ENCODE results near the gene ATG7. TPM values are rescaled to one million over a fixed set of nuclear protein-coding genes. Genes with fewer than 3 reads are reported as not detected.
A peak's percentile ranks its signal among the peaks of the same experiment; 100 is the strongest.
"Not testable (repeated sequence)": the region's sequence is repeated elsewhere in the genome, so short reads cannot be mapped to it uniquely, and the experiment has no call there.

ATG7 gene
- total and polyA plus RNA-seq, 9 donors: 11.3 to 22.2 (median 14.9) TPM

- Histone ChIP-seq H3K36me3 (ENCODE audit: control insufficient read depth, insufficient read depth, low read length) (no peaks in the 10 kb centered on the region), H3K4me3 (ENCODE audit: low read length) (no peak overlapping the region), H3K4me1 (ENCODE audit: control insufficient read depth, insufficient read depth, low read length) (peaks cover 32% of the 10 kb centered on the region), H3K27ac (ENCODE audit: low read length) (peak overlapping the region; percentile 69), H3K9me3 (replicated peaks; ENCODE audit: control insufficient read depth, low read depth, low read length) (no peaks in the 10 kb centered on the region), H3K27me3 (ENCODE audit: control insufficient read depth, insufficient read depth, low read length) (no peaks in the 10 kb centered on the region)
- 7% methylated on average over 3 of the region's 9 CpGs for WGBS (ENCODE audit: insufficient coverage)
- peak; percentile 88 for DNase-seq
Observed at GRCh38 chr3:11509173-11510000, 237.2 kb downstream of the ATG7 start.

- WGBS (ENCODE audit: insufficient coverage): no CpG with 5 or more reads among the region's 5 CpGs
- Histone ChIP-seq H3K27me3 (ENCODE audit: control insufficient read depth, insufficient read depth, low read length) (no peaks in the 10 kb centered on the region), H3K9me3 (replicated peaks; ENCODE audit: control insufficient read depth, low read depth, low read length) (no peaks in the 10 kb centered on the region), H3K4me1 (ENCODE audit: control insufficient read depth, insufficient read depth, low read length) (peaks cover 34% of the 10 kb centered on the region), H3K36me3 (ENCODE audit: control insufficient read depth, insufficient read depth, low read length) (no peaks in the 10 kb centered on the region), H3K4me3 (ENCODE audit: low read length) (no peak overlapping the region), H3K27ac (ENCODE audit: low read length) (peak overlapping the region; percentile 69)
- DNase-seq: no peak
Observed at GRCh38 chr3:11510001-11510340, 237.8 kb downstream of the ATG7 start.

DNA sequence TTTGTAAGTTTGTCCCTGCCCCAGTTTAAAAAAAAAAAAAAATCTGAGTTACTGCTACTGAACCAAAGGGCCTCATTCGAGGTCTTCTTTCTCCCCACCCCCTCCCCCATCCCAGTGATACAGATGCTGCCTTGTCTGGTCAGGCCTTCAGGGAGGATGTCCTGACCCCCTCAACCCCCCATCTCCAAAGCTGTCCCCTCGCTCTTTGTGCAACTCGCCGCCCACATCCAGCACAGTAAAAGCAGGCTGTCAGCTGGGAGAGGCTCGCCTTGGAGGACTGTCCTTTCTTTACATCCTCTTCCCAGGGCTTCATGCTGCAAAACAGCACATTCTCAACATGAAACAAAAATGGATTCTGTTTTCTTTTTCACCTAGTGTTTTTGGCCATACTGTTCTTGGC lies 238.2 kb downstream of the ATG7 start:
- 35% methylated on average over 5 of the region's 5 CpGs for WGBS (ENCODE audit: insufficient coverage)
- peak; percentile 52 for DNase-seq
- Histone ChIP-seq H3K9me3 (replicated peaks; ENCODE audit: control insufficient read depth, low read depth, low read length) (no peaks in the 10 kb centered on the region), H3K27me3 (ENCODE audit: control insufficient read depth, insufficient read depth, low read length) (no peaks in the 10 kb centered on the region), H3K4me3 (ENCODE audit: low read length) (no peak overlapping the region), H3K27ac (ENCODE audit: low read length) (peak overlapping the region; percentile 17), H3K36me3 (ENCODE audit: control insufficient read depth, insufficient read depth, low read length) (no peaks in the 10 kb centered on the region), H3K4me1 (ENCODE audit: control insufficient read depth, insufficient read depth, low read length) (peaks cover 34% of the 10 kb centered on the region)

DNA sequence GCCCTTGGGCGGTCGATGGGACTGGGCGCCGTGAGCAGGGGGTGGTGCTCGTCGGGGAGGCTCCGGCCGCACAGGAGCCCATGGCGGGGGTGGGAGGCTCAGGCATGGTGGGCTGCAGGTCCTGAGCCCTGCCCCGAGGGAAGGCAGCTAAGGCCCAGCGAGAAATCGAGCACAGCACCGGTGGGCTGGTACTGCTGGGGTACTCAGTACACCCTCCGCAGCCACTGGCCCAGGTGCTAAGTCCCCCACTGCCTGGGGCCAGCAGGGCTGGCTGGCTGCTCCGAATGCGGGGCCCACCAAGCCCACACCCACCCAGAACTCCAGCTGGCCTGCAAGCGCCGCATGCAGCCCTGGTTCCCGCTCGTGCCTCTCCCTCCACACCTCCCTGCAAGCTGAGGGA lies 239.4 kb downstream of the ATG7 start:
- not testable (repeated sequence) for H3K36me3 ChIP-seq (ENCODE audit: control insufficient read depth, insufficient read depth, low read length); DNase-seq; H3K27ac ChIP-seq (ENCODE audit: low read length); H3K4me3 ChIP-seq (ENCODE audit: low read length); H3K27me3 ChIP-seq (ENCODE audit: control insufficient read depth, insufficient read depth, low read length); H3K9me3 ChIP-seq (replicated peaks; ENCODE audit: control insufficient read depth, low read depth, low read length)
- 96% methylated on average over 11 of the region's 20 CpGs for WGBS (ENCODE audit: insufficient coverage)
- peaks cover 32% of the 10 kb centered on the region for H3K4me1 ChIP-seq (ENCODE audit: control insufficient read depth, insufficient read depth, low read length)

- DNase-seq; H3K9me3 ChIP-seq (replicated peaks; ENCODE audit: control insufficient read depth, low read depth, low read length); H3K4me3 ChIP-seq (ENCODE audit: low read length); H3K27me3 ChIP-seq (ENCODE audit: control insufficient read depth, insufficient read depth, low read length); H3K36me3 ChIP-seq (ENCODE audit: control insufficient read depth, insufficient read depth, low read length): not testable (repeated sequence)
- H3K27ac ChIP-seq (ENCODE audit: low read length): peak overlapping the region; percentile 47
- 89% methylated on average over 24 of the region's 27 CpGs for WGBS (ENCODE audit: insufficient coverage)
- peaks cover 30% of the 10 kb centered on the region for H3K4me1 ChIP-seq (ENCODE audit: control insufficient read depth, insufficient read depth, low read length)
Observed at GRCh38 chr3:11513125-11513816, 241.1 kb downstream of the ATG7 start.

- 65% methylated on average over 2 of the region's 3 CpGs for WGBS (ENCODE audit: insufficient coverage)
- peak overlapping the region; percentile 47 for H3K27ac ChIP-seq (ENCODE audit: low read length)
- H3K4me1 ChIP-seq (ENCODE audit: control insufficient read depth, insufficient read depth, low read length): peaks cover 25% of the 10 kb centered on the region
- H3K27me3 ChIP-seq (ENCODE audit: control insufficient read depth, insufficient read depth, low read length): no peaks in the 10 kb centered on the region
- DNase-seq: no peak
- no peaks in the 10 kb centered on the region for H3K36me3 ChIP-seq (ENCODE audit: control insufficient read depth, insufficient read depth, low read length)
- H3K4me3 ChIP-seq (ENCODE audit: low read length): no peak overlapping the region
- no peaks in the 10 kb centered on the region for H3K9me3 ChIP-seq (replicated peaks; ENCODE audit: control insufficient read depth, low read depth, low read length)
Observed at GRCh38 chr3:11513817-11514135, 241.6 kb downstream of the ATG7 start.

GRCh38 chr3:11514191-11514821 lies 242.1 kb downstream of the ATG7 start:
- H3K4me1 ChIP-seq (ENCODE audit: control insufficient read depth, insufficient read depth, low read length): peaks cover 20% of the 10 kb centered on the region
- H3K27ac ChIP-seq (ENCODE audit: low read length): peak overlapping the region; percentile 47
- no peaks in the 10 kb centered on the region for H3K27me3 ChIP-seq (ENCODE audit: control insufficient read depth, insufficient read depth, low read length)
- WGBS (ENCODE audit: insufficient coverage): 20% methylated on average over 1 of the region's 7 CpGs
- no peaks in the 10 kb centered on the region for H3K36me3 ChIP-seq (ENCODE audit: control insufficient read depth, insufficient read depth, low read length)
- peak; percentile 66 for DNase-seq
- H3K4me3 ChIP-seq (ENCODE audit: low read length): no peak overlapping the region
- no peaks in the 10 kb centered on the region for H3K9me3 ChIP-seq (replicated peaks; ENCODE audit: control insufficient read depth, low read depth, low read length)

DNA sequence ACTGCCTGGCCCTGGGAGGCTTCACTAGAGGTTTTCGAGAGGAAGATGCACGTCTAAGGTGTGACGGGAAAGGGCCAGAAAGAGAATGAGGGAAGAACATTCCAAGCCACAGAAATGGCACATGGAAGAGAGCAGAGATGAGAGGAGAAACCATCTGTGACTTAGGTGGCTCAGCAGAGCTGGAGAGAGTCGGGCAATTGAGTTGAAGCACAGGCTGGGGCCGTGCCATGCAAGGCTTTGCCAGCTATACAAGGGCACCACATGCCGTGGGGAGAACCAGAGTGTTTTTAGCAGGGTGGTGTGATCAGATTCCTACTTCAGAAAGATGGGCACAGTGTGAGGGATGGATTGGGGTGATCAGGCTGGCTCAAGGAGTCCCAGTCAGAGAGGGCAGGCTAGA lies 245.4 kb downstream of the ATG7 start:
- Histone ChIP-seq H3K27ac (ENCODE audit: low read length) (no peak overlapping the region), H3K4me3 (ENCODE audit: low read length) (no peak overlapping the region), H3K4me1 (ENCODE audit: control insufficient read depth, insufficient read depth, low read length) (peaks cover 7% of the 10 kb centered on the region), H3K9me3 (replicated peaks; ENCODE audit: control insufficient read depth, low read depth, low read length) (no peaks in the 10 kb centered on the region), H3K27me3 (ENCODE audit: control insufficient read depth, insufficient read depth, low read length) (no peaks in the 10 kb centered on the region), H3K36me3 (ENCODE audit: control insufficient read depth, insufficient read depth, low read length) (peaks cover 3% of the 10 kb centered on the region)
- DNase-seq: no peak
- WGBS (ENCODE audit: insufficient coverage): 95% methylated on average over 6 of the region's 6 CpGs

DNA sequence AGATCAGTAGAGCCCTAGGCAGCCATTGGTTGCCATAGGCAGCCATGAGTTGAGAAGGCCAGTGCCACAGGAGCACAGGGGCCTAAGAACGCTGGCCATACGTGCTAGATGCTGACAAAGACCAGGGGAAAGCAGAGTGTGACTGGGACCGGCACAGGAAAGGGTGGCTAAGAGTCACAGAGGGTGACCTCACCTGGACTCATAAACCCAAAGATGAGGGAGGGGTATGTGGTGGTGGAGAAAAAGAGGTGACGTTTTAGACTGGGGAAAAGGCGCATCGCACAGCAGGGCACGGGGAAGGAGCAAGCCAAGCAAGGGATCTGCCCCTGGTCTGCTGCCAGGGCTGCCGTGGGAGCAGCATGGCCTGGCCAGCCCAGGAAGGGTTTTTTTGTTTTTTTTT lies 249.0 kb downstream of the ATG7 start:
- H3K4me1 ChIP-seq (ENCODE audit: control insufficient read depth, insufficient read depth, low read length): peaks cover 9% of the 10 kb centered on the region
- no peaks in the 10 kb centered on the region for H3K9me3 ChIP-seq (replicated peaks; ENCODE audit: control insufficient read depth, low read depth, low read length)
- H3K4me3 ChIP-seq (ENCODE audit: low read length): no peak overlapping the region
- H3K36me3 ChIP-seq (ENCODE audit: control insufficient read depth, insufficient read depth, low read length): peaks cover 3% of the 10 kb centered on the region
- no peaks in the 10 kb centered on the region for H3K27me3 ChIP-seq (ENCODE audit: control insufficient read depth, insufficient read depth, low read length)
- DNase-seq: no peak
- WGBS (ENCODE audit: insufficient coverage): 88% methylated on average over 8 of the region's 8 CpGs
- H3K27ac ChIP-seq (ENCODE audit: low read length): no peak overlapping the region

DNA sequence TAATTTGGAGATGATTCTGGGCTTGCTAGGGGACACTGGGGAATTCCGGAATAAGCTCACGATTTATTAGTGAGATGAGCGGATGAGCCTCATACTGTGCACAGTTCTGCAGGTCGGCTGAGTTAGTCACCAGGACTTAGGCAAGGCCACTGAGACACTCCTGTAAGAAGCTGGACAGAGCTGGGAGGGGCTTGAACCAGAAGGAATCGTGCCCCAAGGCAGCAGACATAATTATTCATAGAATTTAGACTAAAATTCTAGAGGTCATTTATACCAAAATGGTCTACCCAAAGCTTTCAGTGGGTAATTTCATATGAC lies 250.2 kb downstream of the ATG7 start:
- Histone ChIP-seq H3K27ac (ENCODE audit: low read length) (no peak overlapping the region), H3K36me3 (ENCODE audit: control insufficient read depth, insufficient read depth, low read length) (peaks cover 3% of the 10 kb centered on the region), H3K4me3 (ENCODE audit: low read length) (no peak overlapping the region), H3K4me1 (ENCODE audit: control insufficient read depth, insufficient read depth, low read length) (peaks cover 9% of the 10 kb centered on the region), H3K9me3 (replicated peaks; ENCODE audit: control insufficient read depth, low read depth, low read length) (no peaks in the 10 kb centered on the region), H3K27me3 (ENCODE audit: control insufficient read depth, insufficient read depth, low read length) (no peaks in the 10 kb centered on the region)
- WGBS (ENCODE audit: insufficient coverage): 93% methylated on average over 2 of the region's 5 CpGs
- no peak for DNase-seq
